HK-2 (cell line): ENCODE data around the gene STC2.
A peak's percentile ranks its signal among the peaks of the same experiment; 100 is the strongest.

Experiments
- DNase-seq: peaks from one replicate; pipeline ENCODE4 v3.0.0-alpha.2; 2018; ENCODE audit not compliant: unreplicated experiment

STC2 gene

DNA sequence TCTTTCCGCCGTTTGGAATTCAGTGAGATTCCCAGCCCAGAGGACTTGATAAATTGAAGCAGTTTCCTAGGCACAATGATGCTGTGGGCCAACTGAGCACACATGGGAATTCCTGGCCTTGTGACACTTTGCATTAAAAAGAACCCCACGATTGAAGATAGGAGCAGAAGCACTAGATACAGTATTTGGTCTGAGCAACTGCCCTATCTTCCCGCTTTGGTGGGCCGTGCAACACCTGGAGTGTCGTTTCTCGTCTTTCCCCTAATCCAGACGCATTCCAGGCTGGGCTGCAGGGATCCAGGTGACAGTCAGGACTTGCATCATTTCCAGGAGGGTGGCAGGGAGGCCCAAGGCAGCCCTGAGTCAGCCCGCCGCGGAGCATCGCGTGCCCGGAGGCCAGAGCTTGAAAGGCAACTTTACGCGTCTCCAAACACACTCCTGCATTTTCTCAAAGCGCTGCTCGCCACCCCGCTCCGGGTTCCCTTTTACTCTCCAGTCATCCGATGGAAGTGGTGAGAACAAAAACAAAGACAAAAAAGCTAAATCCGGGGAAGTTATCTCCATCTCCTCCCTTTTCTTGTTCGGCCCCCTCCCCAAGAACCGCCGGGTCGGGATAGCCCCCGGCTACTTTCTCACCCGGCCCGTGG lies 753 bp upstream of the STC2 start:
- peak; percentile 54 for DNase-seq

DNA sequence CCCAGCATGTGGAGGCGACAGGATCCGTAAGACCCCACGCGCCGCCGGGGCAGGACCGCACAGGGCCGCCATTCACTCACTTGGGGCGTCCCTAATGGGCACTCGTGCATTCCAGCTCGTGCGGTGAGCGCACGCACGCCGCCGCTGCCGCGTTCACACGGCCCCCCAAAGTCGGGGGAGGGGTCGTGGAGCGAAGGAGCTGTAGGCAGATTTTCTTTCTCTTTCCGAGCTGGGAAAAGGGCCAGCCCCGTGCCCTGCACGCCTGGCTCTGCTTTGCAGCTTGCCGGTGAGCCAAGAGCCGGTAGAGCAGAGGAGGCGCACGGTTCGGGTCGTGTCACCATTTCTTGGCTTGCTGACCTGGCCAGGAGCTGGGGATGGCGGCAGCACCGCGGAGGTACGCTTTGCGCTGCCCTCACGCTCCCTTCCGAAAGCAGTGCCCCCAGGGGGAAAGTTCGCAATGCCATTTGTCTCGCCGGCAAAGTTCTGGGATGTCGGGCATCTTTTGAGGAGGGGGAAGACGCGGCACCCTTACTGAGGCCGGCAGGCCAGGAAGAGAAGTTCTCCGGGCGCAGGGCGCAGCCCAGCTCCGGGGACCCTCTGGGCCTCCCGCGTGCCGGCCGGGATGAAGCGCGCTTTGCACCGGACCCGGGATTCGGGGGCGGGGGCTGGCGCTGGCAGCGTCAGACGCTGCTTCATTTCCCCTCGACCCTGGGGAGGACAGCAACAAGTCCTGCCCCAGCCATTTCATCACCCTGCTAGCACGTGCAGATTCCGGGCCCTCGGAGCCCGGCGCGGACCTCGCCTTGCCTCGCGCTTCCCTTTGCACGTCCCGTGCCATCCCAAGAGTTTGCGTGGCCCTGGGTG lies 898 bp downstream of the STC2 start:
- peak; percentile 29 for DNase-seq

DNA sequence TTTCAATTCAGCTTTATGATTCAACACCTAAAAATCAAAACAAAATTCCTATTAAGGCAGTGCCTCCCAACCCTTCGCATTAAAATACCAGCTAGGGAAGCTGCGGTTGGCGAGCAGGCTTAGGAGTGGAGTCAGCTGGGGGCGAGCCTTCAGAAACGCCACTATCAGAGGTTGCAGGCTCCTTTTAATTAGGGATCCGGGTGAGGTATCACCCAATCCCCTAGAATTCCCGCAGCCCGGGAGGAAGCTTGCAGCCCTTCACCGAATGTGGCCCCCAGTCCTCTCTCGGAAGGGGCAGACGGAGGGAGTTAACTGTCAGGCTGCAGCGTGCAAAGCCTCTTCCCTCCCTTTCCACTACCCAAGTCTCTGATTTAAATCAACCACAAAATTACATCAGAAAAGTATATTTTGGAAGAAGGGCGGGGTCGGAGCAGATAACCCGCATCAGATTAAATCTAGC lies 1.7 kb downstream of the STC2 start:
- DNase-seq = peak; percentile 50

DNA sequence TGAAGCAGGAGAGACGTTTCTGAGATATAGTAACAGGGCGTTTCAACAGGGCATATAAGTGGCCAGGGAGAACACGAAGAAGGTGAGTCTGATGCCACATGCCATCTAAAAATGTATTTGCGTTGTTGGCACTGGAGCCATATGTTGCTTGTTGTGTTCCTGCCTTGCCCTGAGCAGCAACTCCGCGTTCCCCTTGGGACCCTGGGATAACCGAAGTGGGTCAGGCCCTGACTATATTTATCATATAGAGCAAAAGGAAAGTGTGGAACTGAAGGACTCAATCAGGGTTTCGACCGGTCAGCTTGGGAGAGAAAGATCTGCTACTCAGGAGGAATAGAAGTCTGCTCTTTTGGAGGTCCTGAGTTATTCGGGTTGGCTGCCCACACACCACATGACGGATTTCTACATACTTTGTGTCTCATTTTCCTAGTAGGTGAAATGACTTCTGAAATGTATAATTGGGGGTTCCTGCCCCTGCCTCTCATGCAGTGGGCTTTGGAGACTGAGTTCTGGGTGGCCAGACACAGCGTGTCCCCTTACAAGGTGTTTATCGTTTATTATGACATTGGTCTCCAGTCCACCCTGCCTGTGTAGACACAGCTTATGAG lies 3.0 kb downstream of the STC2 start:
- no peak for DNase-seq

DNA sequence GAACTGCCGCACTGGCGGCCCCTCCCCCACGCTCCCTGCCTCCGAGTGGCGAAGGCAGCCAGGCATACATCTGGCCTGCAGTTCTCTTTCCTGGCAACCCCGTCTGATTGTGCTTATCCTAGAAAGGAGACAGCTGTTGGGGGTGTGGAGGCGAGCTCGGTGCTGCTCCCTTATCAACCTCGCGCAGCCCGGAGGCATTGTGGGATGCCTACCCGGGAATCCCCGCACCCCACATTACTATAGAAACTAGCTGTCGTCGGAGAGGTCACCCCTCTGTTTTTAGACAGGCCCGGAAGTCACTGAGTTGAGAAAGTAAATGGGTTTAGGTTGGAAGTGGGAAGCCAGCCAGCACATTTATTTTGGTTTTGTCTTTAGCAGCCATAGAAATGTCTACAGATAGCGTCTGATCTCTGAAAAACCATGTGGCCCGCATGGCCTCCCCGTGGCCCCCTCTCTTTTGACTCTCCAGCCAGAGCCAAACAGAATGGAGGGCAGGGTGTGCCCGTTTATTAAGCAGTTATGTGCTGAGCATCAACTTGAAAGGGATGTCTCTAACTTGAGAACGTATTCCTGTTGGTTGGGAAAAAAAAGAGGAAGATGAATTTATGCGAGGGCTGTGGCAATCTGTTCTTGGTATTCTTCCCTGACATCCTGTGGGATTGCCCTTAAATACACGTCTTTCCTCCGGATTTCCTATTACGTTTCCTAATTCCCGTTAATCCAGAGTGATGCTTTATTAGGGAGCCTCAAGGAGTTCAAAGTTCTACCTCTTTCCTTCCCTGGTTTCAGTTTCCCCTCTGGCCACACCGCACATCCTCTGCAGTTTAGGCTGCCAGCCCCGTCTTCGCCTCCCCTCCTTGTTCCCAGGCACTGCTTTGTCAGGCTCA lies 3.9 kb downstream of the STC2 start:
- DNase-seq = no peak

DNA sequence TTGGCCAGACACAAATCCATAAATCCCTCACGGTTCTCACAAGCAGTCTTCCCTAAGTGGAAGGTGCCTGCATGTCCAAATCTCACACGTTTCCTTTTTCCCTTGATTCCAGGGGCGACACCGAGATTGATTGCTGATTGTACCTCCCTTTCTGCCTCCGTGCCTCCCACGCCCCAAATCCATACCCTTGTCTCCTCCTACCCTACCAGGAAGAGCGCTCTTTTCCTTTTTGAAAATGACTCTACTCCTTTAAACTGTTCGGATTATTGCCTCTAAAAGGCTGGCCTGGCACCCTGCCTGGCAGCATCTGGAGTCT lies 4.5 kb downstream of the STC2 start:
- no peak for DNase-seq

DNA sequence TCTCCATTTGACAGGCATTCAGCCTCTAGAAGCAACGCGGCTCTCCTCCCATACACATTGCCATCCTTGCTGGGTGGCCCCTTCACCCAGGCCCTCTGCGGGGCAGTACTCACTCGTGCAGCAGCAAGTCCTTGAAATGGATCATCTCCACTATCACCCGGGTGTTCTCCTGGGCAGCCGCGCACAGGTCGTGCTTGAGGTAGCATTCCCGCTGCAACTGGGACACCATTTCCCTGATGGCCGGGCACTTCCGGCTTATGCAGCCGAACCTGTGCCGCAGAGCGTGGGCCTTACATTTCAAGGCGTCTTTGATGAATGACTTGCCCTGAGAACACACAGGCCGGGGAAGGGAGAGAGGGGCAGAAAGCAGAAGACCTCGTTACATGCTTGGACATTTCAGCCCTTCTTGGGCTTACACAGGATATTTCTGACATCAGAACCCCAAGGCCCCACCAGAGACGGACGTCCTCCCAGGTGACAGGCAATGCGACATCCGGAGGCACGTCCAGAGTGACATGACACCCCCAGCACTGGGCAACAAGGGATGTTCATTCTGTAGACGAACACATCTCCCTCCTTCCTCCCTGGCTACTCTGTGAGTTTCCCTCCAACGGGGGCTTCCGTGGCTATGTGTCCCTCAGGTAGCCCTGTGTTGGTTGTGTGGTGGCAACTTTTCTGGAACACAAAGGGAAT lies 5.0 kb downstream of the STC2 start:
- DNase-seq = no peak

DNA sequence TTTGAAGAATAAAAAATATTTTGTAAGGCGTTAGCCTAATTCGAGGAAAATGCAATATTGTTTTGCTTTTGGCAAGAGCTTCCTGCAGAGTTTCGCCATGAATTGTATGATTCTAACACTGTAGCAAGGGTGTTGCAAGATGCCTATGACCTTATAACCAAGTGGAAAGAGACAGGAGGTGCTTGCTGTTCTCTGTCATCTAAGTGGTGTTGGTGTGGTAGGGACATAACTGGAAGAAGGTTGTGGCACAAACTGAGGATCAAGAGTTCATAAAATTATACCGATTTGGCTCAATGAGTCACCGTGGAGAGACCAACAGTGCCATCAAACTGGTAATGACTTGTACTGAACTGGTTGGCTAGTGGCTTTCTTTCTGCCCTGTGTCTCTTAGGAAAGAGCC lies 6.3 kb downstream of the STC2 start:
- DNase-seq = no peak

DNA sequence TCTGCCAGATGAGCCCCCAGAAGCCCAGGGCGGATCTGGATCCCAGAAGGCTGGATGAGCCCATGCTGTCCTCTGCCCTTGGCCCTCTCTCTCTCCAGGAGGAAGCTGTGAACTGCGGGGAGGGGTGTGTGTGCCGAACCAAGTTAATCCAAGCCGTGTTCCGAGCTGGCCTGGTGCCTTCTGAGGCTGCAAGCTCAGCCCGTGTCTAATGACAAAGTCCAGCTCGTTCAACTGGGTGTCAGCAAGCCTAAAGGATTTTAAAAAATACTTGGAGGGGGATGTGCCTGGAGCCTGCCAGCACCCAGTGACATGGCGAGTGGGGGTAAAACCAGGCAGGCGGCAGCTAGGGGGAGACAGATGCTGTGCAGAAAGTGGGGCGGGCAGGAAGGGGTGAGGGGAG lies 8.0 kb downstream of the STC2 start:
- DNase-seq = no peak

DNA sequence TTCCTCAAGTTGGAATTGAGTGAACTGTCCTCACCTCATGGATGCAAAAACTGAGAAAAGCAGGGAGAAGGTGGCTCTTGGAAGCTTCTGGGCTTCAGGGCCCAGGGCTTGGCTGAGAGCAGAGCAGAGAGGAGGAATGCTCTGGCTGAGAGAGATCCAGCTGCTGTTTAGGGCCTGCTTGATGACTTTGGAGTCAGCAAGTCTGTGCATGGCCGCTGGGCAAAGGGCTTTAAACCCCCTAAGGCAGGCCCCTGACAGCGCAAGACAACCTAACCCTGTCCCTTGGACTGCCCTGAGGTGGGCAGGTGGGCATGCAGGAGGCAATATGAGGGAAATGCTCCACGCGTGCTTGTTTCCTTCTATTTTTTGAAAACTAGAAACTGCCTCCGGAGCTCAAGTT lies 8.6 kb downstream of the STC2 start:
- no peak for DNase-seq

DNA sequence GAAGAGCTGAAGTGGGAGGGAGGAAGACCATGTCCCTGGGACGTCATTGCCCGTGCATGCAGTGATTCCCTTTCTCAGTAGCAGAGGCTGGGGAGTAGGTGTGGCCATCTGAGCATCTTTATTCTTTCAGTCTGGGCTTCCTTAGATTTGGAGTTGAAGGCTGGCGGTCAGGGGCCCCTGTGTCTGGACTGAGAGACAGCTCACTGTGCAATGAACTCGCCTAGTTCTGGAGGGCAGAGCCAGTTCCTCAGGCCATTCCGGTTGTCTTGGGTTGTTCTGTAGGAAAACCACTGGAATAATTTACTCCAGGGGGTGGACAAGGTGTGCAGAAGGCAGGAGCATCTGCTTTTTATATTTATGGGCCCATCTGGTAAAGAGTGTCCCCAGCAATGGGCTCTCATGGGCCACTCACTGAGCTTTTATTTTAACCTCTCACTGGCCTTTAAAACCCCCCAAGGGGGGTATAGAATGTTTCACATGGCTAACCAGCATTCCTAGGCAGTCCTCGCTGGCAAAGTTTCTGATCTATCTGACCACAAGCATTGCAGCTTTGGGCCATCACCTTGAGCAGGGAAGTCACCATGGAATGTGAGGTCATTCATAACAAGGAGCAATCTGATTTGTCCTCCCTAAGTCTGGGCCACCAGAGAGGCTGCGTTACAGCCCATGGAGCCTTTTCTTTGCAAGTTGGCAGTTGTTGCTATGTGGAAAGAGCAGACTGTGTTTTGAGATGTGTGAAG lies 9.2 kb downstream of the STC2 start:
- DNase-seq = no peak

DNA sequence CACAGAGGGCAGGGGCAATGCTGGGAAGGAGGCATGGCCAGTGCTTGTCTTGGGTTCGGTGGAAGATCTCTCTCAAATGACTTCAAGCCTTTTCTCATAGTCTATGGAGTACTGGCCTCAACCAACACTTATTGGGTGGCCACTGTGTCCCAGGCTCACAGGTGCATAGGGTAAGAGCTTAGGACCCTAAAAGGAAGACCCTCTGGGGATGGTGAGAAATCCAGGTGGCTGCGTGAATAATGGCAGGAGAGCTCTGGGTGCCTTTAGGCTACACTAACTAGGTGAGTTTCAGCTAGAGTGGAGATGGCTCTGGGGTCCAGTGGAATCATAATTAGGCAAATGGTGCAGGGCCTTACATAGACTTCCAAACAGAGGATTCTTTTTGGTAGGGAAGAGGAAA lies 9.9 kb downstream of the STC2 start:
- no peak for DNase-seq

DNA sequence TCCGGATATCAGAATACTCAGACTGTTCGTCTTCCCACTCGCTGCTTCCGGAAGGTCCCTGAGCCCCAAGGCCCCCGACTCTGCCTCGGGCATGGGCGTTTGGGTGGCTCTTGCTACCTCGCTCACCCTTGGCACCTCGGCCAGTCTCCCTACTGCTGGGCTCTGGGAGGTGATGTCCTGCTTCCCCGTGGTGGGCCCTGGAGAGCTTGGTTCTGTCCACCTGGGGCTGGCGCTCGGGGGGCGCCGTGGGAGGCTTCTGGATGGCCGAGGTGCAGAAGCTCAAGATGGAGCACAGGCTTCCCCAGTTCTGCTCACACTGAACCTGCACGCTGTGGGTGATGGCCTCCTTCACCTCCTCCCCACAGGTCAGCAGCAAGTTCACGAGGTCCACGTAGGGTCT lies 10.4 kb downstream of the STC2 start:
- no peak for DNase-seq

DNA sequence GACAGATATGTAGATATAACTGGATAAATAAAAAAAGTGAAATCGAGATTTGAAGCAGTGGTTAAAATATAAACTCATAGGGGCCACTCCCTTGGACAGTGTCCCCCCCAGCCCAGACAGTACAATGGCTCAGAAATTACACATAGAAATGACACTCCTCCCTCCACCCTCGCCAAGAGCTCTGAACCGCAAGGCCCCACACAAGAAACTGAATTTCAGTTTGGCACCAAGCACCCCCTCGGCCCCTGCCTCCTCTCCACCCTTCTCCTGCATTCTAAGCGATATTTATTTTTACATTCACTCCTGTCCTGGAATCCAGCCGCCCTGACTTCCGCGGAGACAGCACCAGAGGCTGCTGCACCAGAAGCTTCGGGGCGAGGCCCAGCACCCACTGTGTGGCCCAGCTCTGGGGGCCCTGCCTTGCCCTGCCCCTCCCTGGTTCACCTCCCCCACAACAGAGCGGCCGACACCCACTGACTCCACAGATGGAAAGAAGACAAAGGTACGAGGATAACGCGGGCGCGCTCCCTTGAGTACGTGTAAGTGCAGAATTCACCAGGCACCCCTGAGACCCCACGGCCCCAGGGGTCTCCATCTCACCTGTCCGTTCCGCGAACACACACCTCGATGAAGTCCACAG lies 11.0 kb downstream of the STC2 start:
- no peak for DNase-seq

DNA sequence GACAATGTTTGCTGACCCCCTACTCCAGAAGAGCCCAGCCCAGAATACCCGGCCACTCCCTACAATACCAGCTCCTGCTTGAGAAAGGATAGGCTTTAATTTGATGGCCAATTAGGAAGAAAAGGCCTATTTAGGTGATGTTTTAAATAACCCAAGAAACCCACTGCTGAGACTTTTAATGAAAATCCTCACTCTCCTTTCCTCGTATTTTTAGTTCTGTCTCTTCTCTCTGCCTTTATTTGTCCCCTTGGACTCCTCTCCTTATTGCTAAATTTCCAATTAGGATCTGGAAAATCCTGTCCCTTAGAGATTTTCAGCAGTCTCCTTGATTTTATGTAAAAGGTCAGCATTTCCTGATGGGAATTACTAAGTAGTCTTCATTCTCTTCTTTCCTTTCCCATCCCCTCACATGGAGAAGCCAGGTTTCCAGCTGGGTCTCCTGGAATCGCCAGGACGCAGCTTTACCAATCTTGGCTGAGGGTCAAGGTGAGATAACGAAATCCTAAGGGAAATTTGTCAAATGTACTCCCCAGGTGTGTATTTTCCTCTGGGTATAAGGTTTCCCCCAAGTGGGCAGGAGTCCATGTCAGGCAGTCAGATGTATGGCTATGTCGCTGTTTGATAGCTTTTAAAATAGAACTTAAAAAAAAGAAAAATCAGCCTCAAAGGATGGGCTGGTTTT lies 11.7 kb downstream of the STC2 start:
- no peak for DNase-seq

DNA sequence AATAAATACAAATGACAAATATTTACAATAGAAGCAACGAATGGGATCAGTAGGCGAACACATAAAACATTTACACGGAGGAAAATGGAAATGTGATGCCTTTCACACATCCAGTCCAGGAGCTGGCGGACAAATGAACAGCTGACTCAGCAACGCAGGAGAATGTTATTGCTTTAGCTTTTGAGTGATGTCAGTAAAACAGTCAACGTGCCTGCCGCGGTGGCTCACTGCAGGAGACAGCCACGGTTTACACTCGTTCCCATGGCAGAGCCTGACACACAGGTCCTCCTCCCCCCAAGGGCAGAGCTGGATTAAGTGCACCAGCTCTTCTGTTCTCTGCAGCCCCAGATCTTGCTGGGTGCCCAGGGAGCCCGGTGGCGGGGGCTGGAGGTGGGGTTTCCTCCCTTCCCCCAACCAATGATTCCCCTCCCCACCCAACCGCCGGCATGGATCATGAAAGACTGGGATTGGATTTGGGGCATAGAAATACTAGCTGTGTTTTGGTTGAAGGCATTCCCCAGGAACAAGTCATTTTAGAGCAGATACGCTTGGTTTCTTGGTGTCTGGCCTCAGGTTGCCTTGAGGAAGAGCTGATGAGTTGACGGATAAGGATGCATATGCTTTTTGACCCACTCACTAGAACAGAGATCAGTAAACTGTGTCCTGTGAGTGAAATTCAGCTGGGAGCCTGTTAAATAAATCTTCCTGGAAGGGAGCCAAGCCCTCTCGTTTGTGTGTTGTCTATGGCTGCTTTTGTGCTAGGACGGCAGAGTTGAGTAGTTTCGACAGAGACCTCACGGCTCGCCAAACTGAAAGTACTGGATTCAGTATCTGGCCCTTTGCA lies 12.5 kb downstream of the STC2 start:
- DNase-seq = peak; percentile 22

DNA sequence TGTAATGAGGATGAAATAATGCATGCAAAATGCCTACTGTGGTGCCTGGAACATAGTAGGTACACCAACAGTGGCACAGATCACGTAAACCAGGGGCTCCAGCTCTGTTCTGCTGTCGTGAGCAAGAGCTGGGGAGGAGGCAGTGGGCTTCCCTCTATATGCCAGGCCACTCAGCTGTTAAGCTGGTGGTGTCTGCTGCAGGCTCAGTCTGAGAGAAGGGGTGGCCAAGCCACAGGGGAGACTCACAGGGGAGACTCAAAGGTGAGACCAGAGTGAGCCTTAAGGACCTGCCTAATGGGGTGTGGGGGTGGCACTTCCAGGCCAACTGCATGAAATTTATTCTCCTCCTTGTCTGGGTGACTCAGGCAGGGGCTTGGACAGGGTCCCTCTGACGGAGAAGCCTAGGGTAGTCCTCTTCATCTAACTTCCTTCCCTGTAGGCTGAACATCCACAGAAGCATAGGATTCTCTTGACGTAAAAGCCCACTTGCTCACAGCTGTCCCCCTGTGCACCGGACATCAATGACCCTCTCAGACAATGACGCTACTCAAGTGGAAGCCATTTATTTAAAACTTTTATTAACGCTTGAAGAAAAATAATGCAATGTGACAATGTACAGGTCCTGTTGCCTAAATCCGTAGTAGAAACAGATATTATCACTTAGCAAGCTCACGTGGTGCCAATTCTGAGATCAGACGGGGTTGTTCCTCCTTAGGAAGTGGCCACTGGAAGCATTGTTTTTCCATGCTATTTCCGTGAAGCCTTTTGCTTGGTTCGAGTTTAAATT lies 13.9 kb downstream of the STC2 start:
- no peak for DNase-seq

DNA sequence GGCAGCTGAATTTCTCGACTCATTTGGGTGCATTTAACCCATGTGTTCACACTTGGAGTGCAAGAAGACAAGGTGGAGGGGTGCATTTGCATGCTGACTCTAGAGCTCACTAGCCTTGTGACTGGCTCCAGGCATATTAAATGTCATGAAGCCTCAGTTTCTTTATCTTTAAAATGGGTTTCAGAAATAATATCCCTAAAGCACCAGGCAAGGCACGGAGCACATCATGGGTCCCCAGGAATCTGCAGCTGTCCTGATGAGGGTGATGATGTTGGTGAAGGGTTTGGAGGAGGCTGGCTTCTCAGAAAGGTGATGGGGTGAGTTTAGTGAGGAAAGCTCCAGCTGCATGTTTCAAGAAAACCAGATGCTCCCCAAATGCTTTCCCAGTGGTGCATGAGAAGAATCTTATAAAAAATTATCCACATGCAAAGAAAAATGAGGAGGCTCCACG lies 14.8 kb downstream of the STC2 start:
- DNase-seq = no peak
